Heart left ventricle (tissue), 16 donors: ENCODE results near the gene PPT2. TPM values are rescaled to one million over a fixed set of nuclear protein-coding genes. Genes with fewer than 3 reads are reported as not detected.
"Not testable (repeated sequence)": the region's sequence is repeated elsewhere in the genome, so short reads cannot be mapped to it uniquely, and the experiment has no call there.

ENCODE experiments used
- ATAC-seq, 4 donors: fragments of 200-7000 bp; cut with Tn5 transposase; one replicate each; pipeline ENCODE4 v1.9.1; 2020 to 2022; ENCODE audit warnings: moderate library complexity in 4 of 4, mild to moderate bottlenecking in 3 of 4, moderate number of reproducible peaks in 1 of 4
- DNase-seq, 5 donors: peaks; one replicate each; pipeline ENCODE4 v3.0.0-alpha.2; 2020
- H3K27ac ChIP-seq, 12 donors: fragments of 200-600 bp; sonication (generic) in 4 of 12; one replicate each; pipeline versions ENCODE4 v1.5.0 to v1.8.0; 2016 to 2022; ENCODE audit warnings: mild to moderate bottlenecking in 2 of 12
- H3K27me3 ChIP-seq, 9 donors: fragments of 200-600 bp; sonication (generic) in 2 of 9; one replicate each; pipeline versions ENCODE4 v1.5.1 to v1.8.0; 2016 to 2022; ENCODE audit warnings: mild to moderate bottlenecking in 3 of 9
- H3K36me3 ChIP-seq, 9 donors: fragments of 200-600 bp; sonication (generic) in 2 of 9; one replicate each; pipeline versions ENCODE4 v1.5.0 to v1.8.0; 2018 to 2022; ENCODE audit warnings: mild to moderate bottlenecking in 2 of 9
- H3K4me1 ChIP-seq, 12 donors: fragments of 200-600 bp; sonication (generic) in 4 of 12; one replicate each; pipeline versions ENCODE4 v1.5.0 to v1.8.0; 2016 to 2022; ENCODE audit warnings: mild to moderate bottlenecking in 3 of 12
- H3K4me3 ChIP-seq, 12 donors: fragments of 200-600 bp; sonication (generic) in 4 of 12; one replicate each; pipeline versions ENCODE4 v1.5.0 to v1.8.0; 2017 to 2022; ENCODE audit warnings: mild to moderate bottlenecking in 9 of 12, moderate library complexity in 4 of 12
- H3K9me3 ChIP-seq, 12 donors: fragments of 200-600 bp; sonication (generic) in 4 of 12; one replicate each; pipeline versions ENCODE4 v1.5.0 to v1.8.0; 2016 to 2022; ENCODE audit warnings: mild to moderate bottlenecking in 1 of 12
- CTCF ChIP-seq, 12 donors: fragments of 200-600 bp; sonication (generic) in 4 of 12; IDR thresholded peaks; one replicate each; pipeline versions ENCODE4 v1.5.0 to v1.8.0; 2018 to 2022; ENCODE audit warnings: antibody characterized with exemption in 12 of 12, mild to moderate bottlenecking in 5 of 12
- POLR2A ChIP-seq, 2 donors: fragments of 450-650 bp; IDR thresholded peaks; one replicate each; pipeline ENCODE4 v1.6.1; 2017; ENCODE audit warnings: antibody characterized with exemption in 2 of 2, mild to moderate bottlenecking in 2 of 2, moderate library complexity in 2 of 2
- WGBS, 4 donors: extraction: QIAGEN DNeasy Blood & Tissue Kit in 2 of 4; methylation state at CpG; one replicate each; pipeline versions ENCODE4 v1.1.5 to v1.1.7; 2013 to 2018; 5-methylcytosine and 5-hydroxymethylcytosine counted together
- intact Hi-C, 10 donors: fragments of 100-400 bp; cut with DNase I; formaldehyde crosslinking; loops; one replicate each; pipeline versions ENCODE4 v1.11.1 to v1.14.2; 2022
- polyA plus RNA-seq, 2 donors: library from polyadenylated mRNA; stranded (reverse); fragments of 200-250 nt; gene quantifications; one replicate each; pipeline ENCODE4 v1.2.3, GENCODE V29; 2013
- total RNA-seq, 9 donors: library from RNA; depleted of rRNA in 2 of 9; stranded (reverse); fragments of >200 nt in 2 of 9; fragmentation: NEBNext Ultra II Directional in 3 of 9; extraction: Animal tissue kit (Norgen Biotek cat#: 25700) in 3 of 9; gene quantifications; one replicate each; pipeline versions ENCODE4 v1.1.0 to v1.2.4, GENCODE V29; 2016 to 2023
- donor health status: ischemic (EF 13 %, LVEDD 7.1; RV severe dilation, severe dysfunction).
- donor health status: healthy with polysubstance abuse.
- donor health status: DM: no; HTN: yes; CAD: no.
- donor health status: DM: no; HTN: no; CAD: no.
- donor health status: ischemic (EF 25% LVEDD 6.9; RV normal size, moderate dysfunction).
- donor health status: ischemic (EF 25% LVEDD 5.7; RV mildly dilated, moderate dysfunction).
- donor health status: healthy.
- donor health status: DM: yes; HTN: yes; CAD: no.
- donor health status: ischemic (EF 35%, LVEDD 5.7; RV mildly dilated, moderate dysfunction).
- donor health status: nonischemic (EF 11% LVEDD 7.7; RV severe dilation, severe dysfunction).
- donor health status: DM: yes; HTN: yes; CAD: no.
- donor health status: PGD.
- donor health status: ischemic (EF 29% LVEDD 5.4; RV normal size, mild dysfunction).
- donor health status: nonischemic (EF 23%, LVEDD 6.1; RV moderate dilation, normal function).

PPT2 gene
- total and polyA plus RNA-seq, 11 donors: 13.1 to 34.0 (median 21.6) TPM

- Histone ChIP-seq H3K27me3 (no peaks in the 10 kb centered on the region), H3K27ac (peak within 1 kb of the TSS; percentile 44 to 100 (median 96)), H3K4me1 (peaks cover 7 to 76% (median 55%) of the 10 kb centered on the region in 12 donors), H3K9me3 (no peaks in the 10 kb centered on the region), H3K36me3 (peaks cover 0 to 15% (median 2%) of the 10 kb centered on the region in 9 donors), H3K4me3 (peak within 1 kb of the TSS in 10 of 12 donors; percentile 6 to 93 (median 36))
- ATAC-seq: no peak
- TF ChIP-seq POLR2A (IDR thresholded peaks at IDR 0.05) (no peak), CTCF (IDR thresholded peaks at IDR 0.05) (no peak)
- intact Hi-C loops: loop anchor here in 3 of 10 donors (5.0 to 10.0 kb wide), 3 partner anchors 65 to 1012 kb away; partner anchors contain the start of genes ATF6B (in 1 of the 3), HSD17B8 (in 1 of the 3), RING1 (in 1 of the 3) and RXRB (in 1 of the 3)
- WGBS, 4 donors: 20 to 39% (median 34%) methylated on average over 5 of the region's 5 CpGs
- DNase-seq: peak; percentile 72 to 82 (median 77)
Observed at GRCh38 chr6:32192608-32193039, 38.7 kb downstream of the PPT2 start, which contains the start of gene GPSM3. Gene GPSM3 (minus strand): TSS chr6:32192643. CDS start chr6:32192513, 130 bp downstream.

- 77 to 84% (median 81%) methylated on average over 13 of the region's 13 CpGs for WGBS, 4 donors
- peaks cover 7 to 73% (median 50%) of the 10 kb centered on the region in 12 donors for H3K4me1 ChIP-seq
- intact Hi-C loops: loop anchor here in 3 of 10 donors (5.0 to 10.0 kb wide), 3 partner anchors 66 to 1012 kb away; partner anchors contain the start of genes ATF6B (in 1 of the 3), HSD17B8 (in 1 of the 3), RING1 (in 1 of the 3) and RXRB (in 1 of the 3)
Observed at GRCh38 chr6:32193096-32193495, 39.2 kb downstream of the PPT2 start.

GRCh38 chr6:32194388-32194787 is 40.4 kb downstream of the PPT2 start:
- H3K36me3 ChIP-seq: peaks cover 0 to 17% (median 0%) of the 10 kb centered on the region in 9 donors
- no peaks in the 10 kb centered on the region for H3K9me3 ChIP-seq
- WGBS, 4 donors: 89 to 96% (median 93%) methylated on average over 4 of the region's 4 CpGs
- ATAC-seq: no peak
- peaks cover 7 to 63% (median 41%) of the 10 kb centered on the region in 12 donors for H3K4me1 ChIP-seq
- no peak for DNase-seq
- no peak overlapping the region for H3K4me3 ChIP-seq
- peak overlapping the region; percentile 80 to 100 (median 98) for H3K27ac ChIP-seq
- no peaks in the 10 kb centered on the region for H3K27me3 ChIP-seq
- intact Hi-C loops: loop anchor here in 4 of 10 donors (2.0 to 10.0 kb wide), 4 partner anchors 66 to 1010 kb away; partner anchors contain the start of genes ATF6B (in 3 of the 4), HSD17B8 (in 1 of the 4), RING1 (in 1 of the 4) and RXRB (in 1 of the 4)
- no peak for TF ChIP-seq CTCF (IDR thresholded peaks at IDR 0.05)
- no peak for TF ChIP-seq POLR2A (IDR thresholded peaks at IDR 0.05)

More at GRCh38 chr6:32193096-32193495, 39.2 kb downstream of the PPT2 start:
- not testable (repeated sequence) for H3K27me3 ChIP-seq, H3K9me3 ChIP-seq, DNase-seq, ATAC-seq
- H3K4me3 ChIP-seq: peak overlapping the region in 6 of 12 donors; percentile 26 to 93 (median 56)
- H3K36me3 ChIP-seq: peaks cover 0 to 11% (median 0%) of the 10 kb centered on the region in 9 donors
- H3K27ac ChIP-seq: peak overlapping the region; percentile 44 to 100 (median 96)

- peak in 2 of 4 donors; percentile 86 for ATAC-seq
- WGBS, 4 donors: 17 to 18% (median 18%) methylated on average over 15 of the region's 15 CpGs
- peaks cover 7 to 63% (median 41%) of the 10 kb centered on the region in 12 donors for H3K4me1 ChIP-seq
Observed at GRCh38 chr6:32194825-32195651, 41.1 kb downstream of the PPT2 start.

More at GRCh38 chr6:32194825-32195651, 41.1 kb downstream of the PPT2 start:
- Histone ChIP-seq H3K36me3 (peaks cover 0 to 17% (median 0%) of the 10 kb centered on the region in 9 donors), H3K27me3 (no peaks in the 10 kb centered on the region), H3K27ac (peak overlapping the region; percentile 80 to 100 (median 98)), H3K4me3 (peak overlapping the region in 11 of 12 donors; percentile 9 to 85 (median 50)), H3K9me3 (no peaks in the 10 kb centered on the region)
- DNase-seq: peak in 2 of 5 donors; percentile 28 to 43
- peak in 8 of 12 donors; percentile 6 to 57 (median 36) for TF ChIP-seq CTCF (IDR thresholded peaks at IDR 0.05)
- peak; percentile 78 to 93 for TF ChIP-seq POLR2A (IDR thresholded peaks at IDR 0.05)
- intact Hi-C loops: loop anchor here in 6 of 10 donors (1.0 to 10.0 kb wide), 10 partner anchors 17 to 1010 kb away; partner anchors contain the start of genes ATF6B (in 3 of the 6), RNF5 (in 2 of the 6), FKBPL (in 1 of the 6) and HSD17B8 (in 1 of the 6)
